ENCODE measurements around the gene ELN.

DNA sequence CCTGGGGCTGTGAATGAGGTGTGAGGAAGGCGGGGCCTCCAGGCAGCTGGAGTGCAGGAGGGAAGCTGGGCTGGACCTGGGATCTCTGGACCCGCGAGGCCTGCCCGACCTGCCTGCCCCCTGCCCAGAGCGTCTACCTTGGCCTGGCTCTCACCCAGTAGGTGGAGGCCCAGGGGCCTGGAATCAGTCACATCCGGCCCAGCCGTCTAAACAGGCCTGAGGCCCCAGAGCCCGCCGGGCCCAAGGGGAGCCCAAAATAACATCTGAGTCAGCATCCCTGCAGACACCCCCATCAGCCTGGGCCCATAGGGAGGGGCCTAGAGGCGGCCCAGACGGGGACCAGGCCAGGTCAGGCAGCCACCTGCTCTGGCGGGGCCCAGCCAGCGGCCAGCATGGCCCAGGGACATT is 15.1 kb upstream of the ELN start:
- no peak for TF ChIP-seq EZH2phosphoT487 (IDR thresholded peaks at IDR 0.05; ENCODE audit: borderline replicate concordance, low read length)
- TF ChIP-seq CTCF (IDR thresholded peaks at IDR 0.05; ENCODE audit: low read depth, low read length, poor library complexity, severe bottlenecking): no peak
